ENCODE measurements around the gene DCP1A. TPM values are rescaled to one million over a fixed set of nuclear protein-coding genes. Genes with fewer than 3 reads are reported as not detected.

Gene DCP1A
- total and polyA plus RNA-seq, 9 of the 15 experiments (the other 6 are each of a cell fraction or from before 2014, with no cell fraction given), result 6.6 to 33.7 (median 13.3) TPM

- 0 out of 2 replicates have a peak, but pooled peaks have one; percentile 45 for TF ChIP-seq ZNF311 (CRISPR knock-in tag; IDR thresholded peaks at IDR 0.05)
- TF ChIP-seq ZNF12 (CRISPR knock-in tag; IDR thresholded peaks at IDR 0.05), result peak; percentile 95
- TF ChIP-seq FOXP4 (CRISPR knock-in tag; IDR thresholded peaks at IDR 0.05; ENCODE audit: borderline replicate concordance), result no peak
- peak; percentile 46; the same call in 1 of the 2 replicates for TF ChIP-seq ELF1 (tag; IDR thresholded peaks at IDR 0.05)
- no peak for TF ChIP-seq TEAD4 (IDR thresholded peaks at IDR 0.05; ENCODE audit: low read length)
- no peak for TF ChIP-seq TEAD4 (CRISPR knock-in tag; IDR thresholded peaks at IDR 0.05; ENCODE audit: borderline replicate concordance)
- TF ChIP-seq THRB (CRISPR knock-in tag; conservative IDR thresholded peaks at IDR 0.05), result no peak
- TF ChIP-seq ZNF668 (CRISPR knock-in tag; IDR thresholded peaks at IDR 0.05), result no peak
- TF ChIP-seq ZNF57 (CRISPR knock-in tag; IDR thresholded peaks at IDR 0.05), result no peak
- TF ChIP-seq CBX2 (IDR thresholded peaks at IDR 0.05; ENCODE audit: insufficient read depth, low read length, poor library complexity, severe bottlenecking), result no peak
- TF ChIP-seq UBTF (IDR thresholded peaks at IDR 0.05; ENCODE audit: borderline replicate concordance in 1 of 2, low read depth in 2 of 2, low read length in 2 of 2), result 0 out of 4 replicates have a peak, but pooled peaks of 1 of the 2 experiments have one; percentile 23
- TF ChIP-seq ZNF165 (CRISPR knock-in tag; IDR thresholded peaks at IDR 0.05; ENCODE audit: borderline replicate concordance), result peak; percentile 89; the same call in 1 of the 2 replicates
- 0 out of 2 replicates have a peak, but pooled peaks have one; percentile 32 for TF ChIP-seq IRF9 (tag; IDR thresholded peaks at IDR 0.05)
- peak; percentile 86 for TF ChIP-seq NR4A1 (CRISPR knock-in tag; IDR thresholded peaks at IDR 0.05)
- peak; percentile 89 for TF ChIP-seq NR4A1 (tag; IDR thresholded peaks at IDR 0.05)
- peak in 1 of 2 experiments; percentile 75; a peak in 1 of 4 replicates for TF ChIP-seq TEAD1 (CRISPR knock-in tag; IDR thresholded peaks at IDR 0.05)
- no peak for TF ChIP-seq TFAP4 (CRISPR knock-in tag; IDR thresholded peaks at IDR 0.05; ENCODE audit: borderline replicate concordance)
- no peak for TF ChIP-seq ZNF785 (CRISPR knock-in tag; IDR thresholded peaks at IDR 0.05)
Measured at GRCh38 chr3:53236112-53236841, 111.1 kb downstream of the DCP1A start (continued).

Data from K562 (cell line).